Osteoblast (primary cell): Measurements from ENCODE around the gene CEBPB. TPM values are rescaled to one million over a fixed set of nuclear protein-coding genes. Genes with fewer than 3 reads are reported as not detected.

Source experiments
- DNase-seq: peaks from one replicate; pipeline ENCODE4 v3.0.0; 2011; ENCODE audit warnings: low spot score, mixed read lengths; ENCODE audit not compliant: insufficient read length; ENCODE audit errors: missing footprints
- H2AFZ ChIP-seq: 2 replicates; pipeline ENCODE4 v1.6.0; 2011; ENCODE audit warnings: mild to moderate bottlenecking, low read length
- H3K27ac ChIP-seq: 2 replicates; pipeline ENCODE4 v1.5.1; 2011; ENCODE audit warnings: mild to moderate bottlenecking, low read depth, low read length, moderate library complexity
- H3K27me3 ChIP-seq: 2 replicates; pipeline ENCODE4 v1.6.0; 2012; ENCODE audit warnings: mild to moderate bottlenecking, control low read depth, inconsistent platforms, low read length, moderate library complexity; ENCODE audit not compliant: insufficient read depth
- H3K36me3 ChIP-seq: 2 replicates; pipeline ENCODE4 v1.5.1; 2011; ENCODE audit warnings: mild to moderate bottlenecking, low read length, control low read depth, moderate library complexity; ENCODE audit not compliant: insufficient read depth
- H3K4me1 ChIP-seq: 2 replicates; pipeline ENCODE4 v1.5.1; 2011; ENCODE audit warnings: mild to moderate bottlenecking, low read length, control low read depth, moderate library complexity; ENCODE audit not compliant: insufficient read depth
- H3K4me2 ChIP-seq: 2 replicates; pipeline ENCODE4 v1.6.0; 2011; ENCODE audit warnings: mild to moderate bottlenecking, low read length; ENCODE audit not compliant: insufficient read depth
- H3K4me3 ChIP-seq: fragments of 200-600 bp; sonication (generic); 3 replicates; pipeline ENCODE4 v1.5.1; 2012; ENCODE audit warnings: mild to moderate bottlenecking, low read length, inconsistent platforms; ENCODE audit not compliant: insufficient read depth
- H3K79me2 ChIP-seq: 2 replicates; pipeline ENCODE4 v1.6.0; 2012; ENCODE audit warnings: mild to moderate bottlenecking, low read length, control low read depth, inconsistent platforms; ENCODE audit not compliant: insufficient read depth
- H3K9me3 ChIP-seq: 2 replicates; pipeline ENCODE4 v1.5.1; 2011; ENCODE audit warnings: low read depth, low read length, control low read depth
- H4K20me1 ChIP-seq: 2 replicates; pipeline ENCODE4 v1.6.0; 2012; ENCODE audit warnings: mild to moderate bottlenecking, low read length, control low read depth; ENCODE audit not compliant: insufficient read depth
- total RNA-seq: library from RNA; depleted of rRNA; stranded (reverse); fragments of >200 nt; gene quantifications from 2 replicates; pipeline ENCODE4 v1.2.3, GENCODE V29; 2012
- TF ChIP-seq, protein P1 (sequence below): IDR thresholded peaks from 2 replicates; pipeline ENCODE4 v1.5.1; 2011; ENCODE audit warnings: mild to moderate bottlenecking, low read depth, low read length, moderate library complexity; ENCODE audit errors: extremely low read depth

Gene CEBPB
- total RNA-seq, 1 donor: 79.3 TPM

DNA sequence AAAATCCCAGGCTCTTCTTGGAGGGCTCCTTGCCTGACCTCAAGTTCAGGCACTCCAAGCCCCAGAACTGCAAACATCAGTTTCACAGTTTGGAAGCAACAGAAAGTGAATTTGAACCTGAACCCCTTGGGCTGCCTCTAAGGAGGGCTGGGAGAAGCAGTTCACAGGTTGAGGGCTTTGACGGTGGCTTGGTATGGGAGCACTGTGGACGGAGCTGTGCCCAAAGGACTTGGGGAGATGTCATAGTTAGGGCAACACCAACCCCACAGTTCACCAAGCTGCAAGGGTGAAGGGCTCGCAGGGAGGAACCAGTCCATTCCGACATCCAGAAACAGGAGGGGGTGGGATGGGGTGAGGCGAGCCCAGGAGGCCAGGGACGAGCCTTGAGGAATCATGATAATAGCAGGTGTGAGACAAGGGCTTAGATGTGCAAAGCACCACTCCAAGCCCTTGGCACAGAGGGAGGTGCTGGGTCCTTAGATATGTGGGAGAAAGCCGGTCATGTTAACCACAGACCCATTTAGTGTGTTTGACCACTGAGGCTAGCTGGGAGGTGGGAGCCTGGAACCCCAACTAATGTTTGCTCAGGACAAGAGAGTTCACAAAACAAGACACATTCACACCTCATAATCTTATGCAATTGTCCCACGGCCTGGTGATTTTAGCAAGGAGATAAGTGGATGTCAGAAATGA is 4.3 kb downstream of the CEBPB start:
- peak overlapping the region; percentile 88 for H3K4me2 ChIP-seq
- no peaks in the 10 kb centered on the region for H3K9me3 ChIP-seq
- no peaks in the 10 kb centered on the region for H3K36me3 ChIP-seq
- TF ChIP-seq, protein P1, sequence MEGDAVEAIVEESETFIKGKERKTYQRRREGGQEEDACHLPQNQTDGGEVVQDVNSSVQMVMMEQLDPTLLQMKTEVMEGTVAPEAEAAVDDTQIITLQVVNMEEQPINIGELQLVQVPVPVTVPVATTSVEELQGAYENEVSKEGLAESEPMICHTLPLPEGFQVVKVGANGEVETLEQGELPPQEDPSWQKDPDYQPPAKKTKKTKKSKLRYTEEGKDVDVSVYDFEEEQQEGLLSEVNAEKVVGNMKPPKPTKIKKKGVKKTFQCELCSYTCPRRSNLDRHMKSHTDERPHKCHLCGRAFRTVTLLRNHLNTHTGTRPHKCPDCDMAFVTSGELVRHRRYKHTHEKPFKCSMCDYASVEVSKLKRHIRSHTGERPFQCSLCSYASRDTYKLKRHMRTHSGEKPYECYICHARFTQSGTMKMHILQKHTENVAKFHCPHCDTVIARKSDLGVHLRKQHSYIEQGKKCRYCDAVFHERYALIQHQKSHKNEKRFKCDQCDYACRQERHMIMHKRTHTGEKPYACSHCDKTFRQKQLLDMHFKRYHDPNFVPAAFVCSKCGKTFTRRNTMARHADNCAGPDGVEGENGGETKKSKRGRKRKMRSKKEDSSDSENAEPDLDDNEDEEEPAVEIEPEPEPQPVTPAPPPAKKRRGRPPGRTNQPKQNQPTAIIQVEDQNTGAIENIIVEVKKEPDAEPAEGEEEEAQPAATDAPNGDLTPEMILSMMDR: no peak
- H2AFZ ChIP-seq: no peak overlapping the region
- DNase-seq: peak; percentile 22
- H4K20me1 ChIP-seq: peaks cover 32% of the 10 kb centered on the region
- no peaks in the 10 kb centered on the region for H3K27me3 ChIP-seq
- peaks cover 40% of the 10 kb centered on the region for H3K79me2 ChIP-seq
- H3K4me1 ChIP-seq: peaks cover 17% of the 10 kb centered on the region
- peak overlapping the region; percentile 96 for H3K27ac ChIP-seq
- peak overlapping the region; percentile 86 for H3K4me3 ChIP-seq

DNA sequence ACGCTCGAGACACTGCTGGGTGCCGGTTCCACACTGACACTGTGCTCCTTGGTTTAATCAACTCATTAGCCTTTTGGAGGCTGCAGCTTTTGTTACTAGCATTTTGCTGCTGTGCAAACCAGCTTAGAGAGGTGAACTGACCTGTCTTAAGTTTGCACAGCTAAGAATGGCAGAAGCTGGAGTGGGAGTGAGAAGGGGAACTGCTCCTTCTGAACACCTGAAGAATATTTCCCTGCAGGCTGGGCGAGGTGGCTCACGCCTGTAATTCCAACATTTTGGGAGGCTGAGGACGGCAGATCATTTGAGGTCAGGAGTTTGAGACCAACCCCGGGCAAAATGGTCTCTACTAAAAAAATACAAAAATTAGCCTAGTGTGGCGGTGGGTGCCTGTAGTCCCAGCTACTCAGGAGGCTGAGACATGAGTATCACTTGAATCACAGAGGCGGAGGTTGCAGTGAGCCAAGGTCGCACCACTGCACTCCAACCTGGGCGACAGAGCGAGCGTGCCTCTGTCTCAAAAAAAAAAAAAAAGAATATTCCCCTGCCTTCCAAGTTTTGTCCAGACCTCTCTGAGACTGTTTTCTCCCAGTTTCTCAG is 5.0 kb downstream of the CEBPB start:
- Histone ChIP-seq H3K27ac (peak overlapping the region; percentile 96), H3K27me3 (no peaks in the 10 kb centered on the region), H3K4me3 (no peak overlapping the region), H3K36me3 (no peaks in the 10 kb centered on the region), H4K20me1 (peaks cover 32% of the 10 kb centered on the region), H3K4me1 (peaks cover 17% of the 10 kb centered on the region), H3K9me3 (no peaks in the 10 kb centered on the region), H2AFZ (no peak overlapping the region), H3K4me2 (no peak overlapping the region), H3K79me2 (peaks cover 40% of the 10 kb centered on the region)
- TF ChIP-seq, protein P1: no peak
- DNase-seq: no peak

DNA sequence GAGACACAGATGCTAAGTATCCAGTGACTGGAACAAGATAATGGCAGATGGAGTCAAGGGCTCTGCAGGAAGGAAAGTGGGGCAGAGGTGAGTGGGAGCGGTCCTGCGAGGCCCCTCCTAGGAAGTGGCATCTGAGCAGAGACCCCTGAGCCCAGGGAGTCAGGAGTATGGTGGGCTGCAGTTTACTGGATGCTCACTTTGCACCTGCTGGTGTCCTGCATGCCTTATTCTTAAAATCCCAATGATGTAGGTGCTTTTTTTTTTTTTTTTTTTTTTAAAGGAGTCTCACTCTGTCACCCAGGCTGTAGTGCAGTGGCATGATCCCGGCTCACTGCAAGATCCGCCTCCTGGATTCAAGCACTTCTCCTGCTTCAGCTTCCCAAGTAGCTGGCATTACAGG is 5.6 kb downstream of the CEBPB start:
- peaks cover 32% of the 10 kb centered on the region for H4K20me1 ChIP-seq
- TF ChIP-seq, protein P1: no peak

DNA sequence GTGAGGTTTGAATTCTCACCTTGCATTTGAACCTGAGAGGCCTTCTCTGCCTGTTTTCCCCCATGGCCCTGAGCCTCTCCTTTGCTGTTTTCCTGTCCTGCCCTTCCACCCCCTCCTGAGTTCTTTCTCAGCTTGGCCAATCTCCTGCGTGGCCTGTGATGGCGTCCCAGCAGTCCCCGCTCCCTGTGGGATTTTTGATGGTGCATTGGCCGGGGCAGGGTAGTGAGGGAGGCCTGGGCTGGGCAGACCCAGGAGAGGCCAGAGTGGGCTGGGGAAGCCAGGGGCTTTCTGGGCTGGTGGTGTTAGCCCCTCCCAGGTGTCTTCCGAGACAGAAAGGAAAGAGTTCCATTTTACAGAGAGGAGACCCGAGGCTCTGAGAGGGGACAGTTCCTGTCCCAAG is 6.3 kb downstream of the CEBPB start:
- TF ChIP-seq, protein P1: no peak
- peaks cover 17% of the 10 kb centered on the region for H3K4me1 ChIP-seq
- H3K27ac ChIP-seq: no peak overlapping the region
- H3K9me3 ChIP-seq: no peaks in the 10 kb centered on the region
- no peak overlapping the region for H2AFZ ChIP-seq
- no peak overlapping the region for H3K4me2 ChIP-seq
- DNase-seq: peak; percentile 84
- no peaks in the 10 kb centered on the region for H3K27me3 ChIP-seq
- H4K20me1 ChIP-seq: peaks cover 29% of the 10 kb centered on the region
- peaks cover 36% of the 10 kb centered on the region for H3K79me2 ChIP-seq
- no peak overlapping the region for H3K4me3 ChIP-seq
- H3K36me3 ChIP-seq: no peaks in the 10 kb centered on the region

More for the DNA sequence above, 5.6 kb downstream of the CEBPB start:
- peaks cover 17% of the 10 kb centered on the region for H3K4me1 ChIP-seq
- no peaks in the 10 kb centered on the region for H3K9me3 ChIP-seq
- peaks cover 40% of the 10 kb centered on the region for H3K79me2 ChIP-seq
- H3K4me2 ChIP-seq: no peak overlapping the region
- H2AFZ ChIP-seq: no peak overlapping the region
- H3K4me3 ChIP-seq: no peak overlapping the region
- DNase-seq: no peak
- no peak overlapping the region for H3K27ac ChIP-seq
- H3K27me3 ChIP-seq: no peaks in the 10 kb centered on the region
- H3K36me3 ChIP-seq: no peaks in the 10 kb centered on the region
